ENCODE data around the gene OTOF. TPM values are rescaled to one million over a fixed set of nuclear protein-coding genes. Genes with fewer than 3 reads are reported as not detected.

Gene OTOF
- total RNA-seq, 2 donors from 2014 or later, result 0.26 TPM; not detected in 1

DNA sequence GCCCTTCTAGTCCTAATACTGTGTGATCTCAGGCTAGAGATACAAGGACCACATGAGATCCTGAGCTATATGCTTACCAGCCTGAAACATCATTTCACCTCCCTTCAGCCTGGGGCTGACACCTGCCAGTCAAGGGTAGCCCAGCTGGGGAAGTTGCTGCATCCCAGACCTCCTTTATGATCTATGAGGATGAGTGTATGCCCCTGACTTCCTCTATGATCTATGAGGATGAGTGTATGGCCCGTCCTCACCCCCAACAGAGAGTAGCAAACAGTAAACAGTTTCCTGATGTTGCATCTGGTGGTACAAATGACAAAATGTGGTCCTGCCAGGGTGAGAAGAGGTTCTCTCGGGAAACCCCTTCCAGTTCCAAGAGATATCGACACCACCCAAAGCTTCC is 8.9 kb upstream of the OTOF start:
- DNase-seq, result no peak
- H3K27ac ChIP-seq, result no peak overlapping the region
- intact Hi-C loops (cut with DNase I), result no loop called here
- no peak for ATAC-seq
- H3K9me3 ChIP-seq, result no peaks in the 10 kb centered on the region
- H3K36me3 ChIP-seq (replicated peaks in 1 of 2; ENCODE audit: insufficient read depth in 1 of 2, low read depth in 2 of 2), result no peaks in the 10 kb centered on the region
- peaks cover 28% of the 10 kb centered on the region for H3K4me1 ChIP-seq
- WGBS, 2 donors, result 87 to 100% methylated on average over 3 of the region's 3 CpGs
- no peak for TF ChIP-seq POLR2A (IDR thresholded peaks at IDR 0.05)
- TF ChIP-seq, protein P1, sequence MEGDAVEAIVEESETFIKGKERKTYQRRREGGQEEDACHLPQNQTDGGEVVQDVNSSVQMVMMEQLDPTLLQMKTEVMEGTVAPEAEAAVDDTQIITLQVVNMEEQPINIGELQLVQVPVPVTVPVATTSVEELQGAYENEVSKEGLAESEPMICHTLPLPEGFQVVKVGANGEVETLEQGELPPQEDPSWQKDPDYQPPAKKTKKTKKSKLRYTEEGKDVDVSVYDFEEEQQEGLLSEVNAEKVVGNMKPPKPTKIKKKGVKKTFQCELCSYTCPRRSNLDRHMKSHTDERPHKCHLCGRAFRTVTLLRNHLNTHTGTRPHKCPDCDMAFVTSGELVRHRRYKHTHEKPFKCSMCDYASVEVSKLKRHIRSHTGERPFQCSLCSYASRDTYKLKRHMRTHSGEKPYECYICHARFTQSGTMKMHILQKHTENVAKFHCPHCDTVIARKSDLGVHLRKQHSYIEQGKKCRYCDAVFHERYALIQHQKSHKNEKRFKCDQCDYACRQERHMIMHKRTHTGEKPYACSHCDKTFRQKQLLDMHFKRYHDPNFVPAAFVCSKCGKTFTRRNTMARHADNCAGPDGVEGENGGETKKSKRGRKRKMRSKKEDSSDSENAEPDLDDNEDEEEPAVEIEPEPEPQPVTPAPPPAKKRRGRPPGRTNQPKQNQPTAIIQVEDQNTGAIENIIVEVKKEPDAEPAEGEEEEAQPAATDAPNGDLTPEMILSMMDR (IDR thresholded peaks at IDR 0.05), result no peak
- no peaks in the 10 kb centered on the region for H3K27me3 ChIP-seq
- no peak overlapping the region for H3K4me3 ChIP-seq

DNA sequence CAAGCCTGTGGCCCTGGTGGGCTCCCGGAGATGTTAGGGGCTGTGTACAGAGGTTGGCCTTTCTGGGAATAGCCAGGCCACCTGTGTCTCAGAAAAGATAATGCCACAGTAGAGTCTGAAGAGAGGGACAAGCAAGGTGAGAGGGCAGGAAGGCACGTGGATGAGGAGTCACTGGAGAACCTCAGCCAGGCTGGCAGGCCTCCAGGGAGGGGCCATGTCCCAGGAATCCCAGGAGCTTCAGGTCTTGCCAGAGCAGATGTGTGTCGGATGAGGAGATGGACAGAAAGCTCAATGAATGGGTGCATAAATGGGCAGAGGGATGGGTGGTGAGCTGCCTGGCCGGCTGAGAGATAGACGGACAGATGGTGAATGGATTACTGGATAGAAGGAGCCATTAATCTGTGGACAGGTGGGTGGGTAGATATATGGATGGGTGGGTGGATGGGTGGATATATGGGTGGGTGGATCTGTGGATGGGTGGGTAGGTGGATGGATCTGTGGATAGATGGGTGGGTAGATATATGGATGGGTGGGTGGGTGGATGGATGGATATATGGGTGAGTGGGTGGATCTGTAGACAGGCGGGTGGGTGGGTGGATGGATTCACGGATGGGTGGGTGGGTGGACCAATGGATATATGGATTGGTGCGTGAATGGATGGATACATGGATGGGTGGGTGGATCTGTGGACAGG is 7.9 kb upstream of the OTOF start:
- WGBS, 2 donors, result 85 to 89% methylated on average over 8 of the region's 8 CpGs
- peaks cover 19% of the 10 kb centered on the region for H3K4me1 ChIP-seq
- TF ChIP-seq POLR2A (IDR thresholded peaks at IDR 0.05), result no peak
- TF ChIP-seq, protein P1 (IDR thresholded peaks at IDR 0.05), result no peak
- DNase-seq (no peak), ATAC-seq (no peak)
- no peaks in the 10 kb centered on the region for H3K36me3 ChIP-seq (replicated peaks in 1 of 2; ENCODE audit: insufficient read depth in 1 of 2, low read depth in 2 of 2)
- H3K27me3 ChIP-seq, result no peaks in the 10 kb centered on the region
- no peaks in the 10 kb centered on the region for H3K9me3 ChIP-seq
- intact Hi-C loops (cut with DNase I), result no loop called here
- no peak overlapping the region for H3K27ac ChIP-seq
- no peak overlapping the region for H3K4me3 ChIP-seq

DNA sequence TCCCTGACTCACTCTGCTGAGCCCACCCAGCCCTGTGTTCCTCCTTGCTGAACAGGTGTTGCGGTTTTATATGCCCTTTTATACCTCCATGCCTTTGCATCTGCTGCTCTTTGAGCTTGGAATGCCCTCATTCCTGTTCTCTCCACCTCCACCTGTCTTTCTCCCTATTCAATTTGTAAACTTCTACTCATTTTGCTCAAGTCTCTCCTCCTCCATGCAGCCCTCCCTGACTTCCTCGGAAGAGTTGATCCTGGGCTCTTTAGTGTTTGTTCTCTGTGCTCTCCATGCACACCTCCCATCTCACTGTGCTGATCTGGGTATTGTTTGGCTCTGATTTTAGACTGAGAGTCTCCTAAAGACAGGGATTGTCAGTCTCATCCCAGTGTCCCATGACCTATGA is 7.2 kb upstream of the OTOF start:
- Histone ChIP-seq H3K9me3 (no peaks in the 10 kb centered on the region), H3K4me1 (peaks cover 19% of the 10 kb centered on the region), H3K4me3 (no peak overlapping the region), H3K36me3 (replicated peaks in 1 of 2; ENCODE audit: insufficient read depth in 1 of 2, low read depth in 2 of 2) (no peaks in the 10 kb centered on the region), H3K27ac (peak overlapping the region in 1 of 4 donors; percentile 64), H3K27me3 (no peaks in the 10 kb centered on the region)
- WGBS, 2 donors, result 74 to 86% methylated on average over 2 of the region's 2 CpGs
- DNase-seq (no peak), ATAC-seq (no peak)
- intact Hi-C loops (cut with DNase I), result no loop called here
- TF ChIP-seq, protein P1 (IDR thresholded peaks at IDR 0.05), result no peak

DNA sequence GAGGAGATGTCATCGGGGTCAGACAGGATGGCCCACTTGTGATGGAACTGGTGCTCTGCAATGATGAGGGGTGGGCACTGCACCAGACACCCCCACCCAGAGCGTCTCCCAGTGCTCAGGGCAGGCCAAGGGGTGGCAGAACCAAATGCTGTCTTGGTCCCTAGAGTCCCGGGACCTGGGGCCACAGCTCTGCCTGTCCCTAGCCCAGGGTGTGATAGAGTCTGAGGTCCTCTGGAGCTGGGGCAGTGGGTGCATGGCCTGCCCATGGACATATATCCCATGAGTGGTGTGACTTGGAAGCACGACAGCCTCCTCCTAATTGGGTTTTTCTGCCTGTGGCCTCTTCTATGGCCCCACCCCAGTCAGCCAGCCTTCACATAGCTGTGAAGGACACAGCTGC is 6.7 kb upstream of the OTOF start:
- Histone ChIP-seq H3K27ac (peak overlapping the region in 3 of 4 donors; percentile 51 to 76 (median 64)), H3K27me3 (no peaks in the 10 kb centered on the region), H3K4me3 (no peak overlapping the region), H3K9me3 (no peaks in the 10 kb centered on the region), H3K36me3 (replicated peaks in 1 of 2; ENCODE audit: insufficient read depth in 1 of 2, low read depth in 2 of 2) (no peaks in the 10 kb centered on the region), H3K4me1 (peaks cover 19% of the 10 kb centered on the region)
- DNase-seq (no peak), ATAC-seq (no peak)
- TF ChIP-seq POLR2A (IDR thresholded peaks at IDR 0.05), result no peak
- TF ChIP-seq, protein P1 (IDR thresholded peaks at IDR 0.05), result no peak
- intact Hi-C loops (cut with DNase I), result no loop called here
- WGBS, 2 donors, result 80 to 94% methylated on average over 2 to 3 of the region's 4 CpGs

All from body of pancreas (tissue), 4 donors.